Panc1 (cell line): Measurements from ENCODE around the gene NF1.
A peak's percentile ranks its signal among the peaks of the same experiment; 100 is the strongest.

ENCODE experiments used
- CTCF ChIP-seq: fragments of 450-650 bp; IDR thresholded peaks from 2 replicates; pipeline ENCODE4 v1.5.1; 2017; ENCODE audit warnings: mild to moderate bottlenecking
- POLR2AphosphoS5 ChIP-seq: IDR thresholded peaks from 2 replicates; pipeline ENCODE4 v1.6.1; 2012; ENCODE audit warnings: mild to moderate bottlenecking, low read depth, low read length, moderate library complexity
- REST ChIP-seq, 2 experiments: IDR thresholded peaks; 2 replicates each; pipeline ENCODE4 v1.6.1; 2011 to 2012; ENCODE audit warnings: low read depth in 2 of 2, control low read depth in 1 of 2, low read length in 1 of 2, mild to moderate bottlenecking in 1 of 2, moderate library complexity in 1 of 2; ENCODE audit not compliant: insufficient read depth in 1 of 2
- SIN3A ChIP-seq: IDR thresholded peaks from 2 replicates; pipeline ENCODE4 v1.6.1; 2012; ENCODE audit warnings: low read depth, mild to moderate bottlenecking, low read length, moderate library complexity, borderline replicate concordance; ENCODE audit not compliant: insufficient read depth
- TCF7L2 ChIP-seq: IDR thresholded peaks from 2 replicates; pipeline ENCODE4 v1.6.1; 2011; ENCODE audit warnings: mild to moderate bottlenecking, low read depth, low read length, inconsistent platforms

GRCh38 chr17:31155208-31155810 lies 60.5 kb downstream of the NF1 start:
- TF ChIP-seq CTCF, result no peak
- no peak for TF ChIP-seq POLR2AphosphoS5
- TF ChIP-seq SIN3A, result no peak
- no peak for TF ChIP-seq REST (IDR thresholded peaks at IDR 0.05; ENCODE audit: insufficient read depth in 1 of 2, low read depth in 2 of 2, low read length in 1 of 2)
- peak; percentile 84 for TF ChIP-seq TCF7L2
